GM21723 (cell line): ENCODE results near the gene OR10P1.

Experiments
- ATAC-seq: cut with Tn5 transposase; IDR thresholded peaks from one replicate; pipeline ENCODE4 v1.9.1; 2021; ENCODE audit warnings: mild to moderate bottlenecking, moderate library complexity; ENCODE audit not compliant: unreplicated experiment

The OR10P1 gene

GRCh38 chr12:55682087-55682796, 45.5 kb downstream of the OR10P1 start:
- ATAC-seq, result no peak

- no peak for ATAC-seq
Observed at GRCh38 chr12:55683676-55684075, 47.0 kb downstream of the OR10P1 start.

- no peak for ATAC-seq
Observed at GRCh38 chr12:55684761-55685370, 48.2 kb downstream of the OR10P1 start.

GRCh38 chr12:55685671-55686070, 49.0 kb downstream of the OR10P1 start:
- no peak for ATAC-seq

- ATAC-seq, result no peak
Observed at GRCh38 chr12:55686366-55687010, 49.8 kb downstream of the OR10P1 start.
